GM18499 (cell line): ENCODE data around the gene SMAD3.

ENCODE experiments used
- ATAC-seq: cut with Tn5 transposase; IDR thresholded peaks from one replicate; pipeline ENCODE4 v1.9.1; 2021; ENCODE audit warnings: moderate number of reproducible peaks; ENCODE audit not compliant: insufficient read depth, unreplicated experiment

The SMAD3 gene

GRCh38 chr15:67156834-67157233 is 91.4 kb downstream of the SMAD3 start:
- no peak for ATAC-seq

GRCh38 chr15:67157521-67158252 is 92.3 kb downstream of the SMAD3 start:
- no peak for ATAC-seq

GRCh38 chr15:67158367-67158766 is 93.0 kb downstream of the SMAD3 start:
- ATAC-seq = no peak

- ATAC-seq = no peak
These were observed 96.0 kb downstream of the SMAD3 start for GRCh38 chr15:67161412-67161811.

GRCh38 chr15:67161881-67162280 is 96.5 kb downstream of the SMAD3 start:
- no peak for ATAC-seq

GRCh38 chr15:67163180-67163579 is 97.8 kb downstream of the SMAD3 start:
- ATAC-seq = no peak

- ATAC-seq = no peak
These were observed 99.0 kb downstream of the SMAD3 start for GRCh38 chr15:67164401-67164791.

- ATAC-seq = no peak
These were observed 99.4 kb downstream of the SMAD3 start for GRCh38 chr15:67164811-67165253.

- ATAC-seq = no peak
These were observed 100.2 kb downstream of the SMAD3 start for GRCh38 chr15:67165254-67166253.

- no peak for ATAC-seq
These were observed 101.0 kb downstream of the SMAD3 start for GRCh38 chr15:67166280-67167009.

GRCh38 chr15:67167091-67167490 is 101.7 kb downstream of the SMAD3 start:
- no peak for ATAC-seq

GRCh38 chr15:67168694-67169093 is 103.3 kb downstream of the SMAD3 start:
- no peak for ATAC-seq

- ATAC-seq = no peak
These were observed 104.9 kb downstream of the SMAD3 start for GRCh38 chr15:67170143-67170925.

GRCh38 chr15:67171471-67171870 is 106.1 kb downstream of the SMAD3 start:
- no peak for ATAC-seq

- no peak for ATAC-seq
These were observed 106.8 kb downstream of the SMAD3 start for GRCh38 chr15:67172172-67172571.

GRCh38 chr15:67173005-67173404 is 107.6 kb downstream of the SMAD3 start:
- ATAC-seq = no peak

GRCh38 chr15:67173786-67174185 is 108.4 kb downstream of the SMAD3 start:
- ATAC-seq = no peak

- no peak for ATAC-seq
These were observed 109.0 kb downstream of the SMAD3 start for GRCh38 chr15:67174446-67174845.

- ATAC-seq = no peak
These were observed 109.6 kb downstream of the SMAD3 start for GRCh38 chr15:67174864-67175573.
